OCI-M2 (cell line): ENCODE measurements around the gene ELP1.
"Not testable (repeated sequence)": the region's sequence is repeated elsewhere in the genome, so short reads cannot be mapped to it uniquely, and the experiment has no call there.

Source experiments
- DNase-seq: peaks from one replicate; lab custom pipeline; 2025; ENCODE audit not compliant: unreplicated experiment; lab: John Stamatoyannopoulos, UW

Gene ELP1

DNA sequence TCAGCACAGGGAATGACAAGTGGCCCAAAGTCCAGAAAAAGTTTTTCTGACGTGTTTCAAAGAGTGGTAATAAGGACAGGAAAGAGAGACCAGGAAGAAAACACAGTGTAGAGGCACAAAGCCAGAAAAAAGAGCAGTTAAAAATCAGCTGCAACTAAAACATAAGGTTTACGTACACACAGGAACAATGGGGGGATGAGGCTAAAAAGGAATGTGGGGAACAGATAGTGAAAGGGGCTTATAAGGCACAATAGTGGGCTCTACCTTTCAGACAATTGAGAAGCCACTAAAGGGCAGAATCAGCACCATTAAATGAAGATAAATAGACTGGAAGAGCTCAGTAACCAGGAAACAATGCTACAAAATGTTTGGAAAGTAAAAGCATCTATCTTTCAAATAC, 5.5 kb downstream of the ELP1 start:
- no peak for DNase-seq

GRCh38 chr9:108924466-108924865, 9.5 kb downstream of the ELP1 start:
- DNase-seq, result no peak

GRCh38 chr9:108921200-108921599, 12.7 kb downstream of the ELP1 start:
- DNase-seq, result no peak

DNA sequence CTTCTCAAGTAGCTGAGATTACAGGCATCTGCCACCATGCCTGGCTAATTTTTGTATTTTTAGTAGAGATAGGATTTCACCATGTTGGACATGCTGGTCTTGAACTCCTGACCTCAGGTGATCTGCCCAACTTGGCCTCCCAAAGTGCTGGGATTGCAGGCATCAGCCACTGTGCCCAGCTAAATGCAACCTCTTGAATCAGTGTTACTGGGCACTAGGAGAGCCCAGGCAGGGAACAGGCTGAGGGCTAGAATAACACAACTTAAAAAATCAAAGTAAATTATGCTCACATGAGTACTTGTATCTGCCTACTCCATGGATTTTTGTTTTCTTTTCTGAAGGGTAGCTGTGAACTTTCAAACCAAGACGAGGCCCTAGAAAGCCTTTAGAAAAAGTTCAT, 13.5 kb downstream of the ELP1 start:
- not testable (repeated sequence) for DNase-seq

GRCh38 chr9:108919517-108919916, 14.4 kb downstream of the ELP1 start:
- no peak for DNase-seq

DNA sequence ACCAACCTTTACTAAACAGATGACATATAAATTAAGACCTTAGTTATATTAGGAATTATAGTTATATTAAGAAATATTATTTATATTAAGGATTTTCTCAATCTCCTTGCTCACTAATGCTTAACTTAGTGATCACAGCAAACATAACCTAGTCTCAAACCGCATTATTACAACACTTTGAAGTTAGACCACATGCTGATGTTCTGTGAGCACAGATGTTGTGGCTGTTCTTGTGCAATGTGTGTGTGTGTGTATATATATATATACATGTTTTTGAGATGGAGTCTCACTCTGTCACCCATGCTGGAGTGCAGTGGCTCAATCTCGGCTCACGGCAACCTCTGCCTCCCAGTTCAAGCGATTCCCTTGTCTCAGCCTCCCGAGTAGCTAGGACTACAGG, 20.5 kb downstream of the ELP1 start:
- no peak for DNase-seq

DNA sequence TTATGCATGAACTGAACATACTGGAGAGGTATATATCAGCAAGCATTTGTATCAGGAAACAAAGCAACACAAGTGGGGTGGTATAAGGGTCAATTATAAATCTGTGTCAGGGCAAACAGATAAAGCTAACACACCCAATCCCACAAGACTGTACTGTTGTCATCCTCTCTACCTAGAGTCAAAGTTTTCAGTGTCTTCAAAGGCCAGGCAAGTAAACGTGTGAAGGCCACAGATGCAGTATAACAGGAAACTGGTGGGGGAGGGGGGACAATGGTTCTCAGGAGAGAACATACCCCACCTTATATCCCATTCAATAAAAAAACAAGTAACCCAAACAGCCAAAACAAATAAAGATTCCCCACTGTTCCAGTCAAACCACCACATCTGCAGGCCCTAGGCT, 22.1 kb downstream of the ELP1 start:
- no peak for DNase-seq

GRCh38 chr9:108910914-108911313, 23.0 kb downstream of the ELP1 start:
- DNase-seq, result no peak

- DNase-seq, result no peak
These were observed 23.5 kb downstream of the ELP1 start for GRCh38 chr9:108910402-108910801.

DNA sequence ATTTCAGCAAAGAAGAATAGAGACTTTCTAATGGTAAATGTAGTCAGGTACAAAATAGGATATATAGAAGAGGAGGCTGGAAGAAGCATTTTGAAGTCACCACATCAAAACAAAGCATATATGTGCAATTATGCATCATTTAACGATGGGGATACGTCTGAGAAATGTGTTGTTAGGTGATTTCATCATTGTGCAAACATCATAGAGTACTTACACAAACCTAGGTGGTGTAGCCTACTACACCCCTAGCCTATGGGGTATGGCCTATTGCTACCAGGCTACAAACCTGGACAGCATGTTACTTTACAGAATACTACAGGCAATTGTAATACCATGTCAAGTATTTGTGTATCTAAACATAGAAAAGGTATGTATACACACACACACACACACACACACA, 28.4 kb downstream of the ELP1 start:
- no peak for DNase-seq

DNA sequence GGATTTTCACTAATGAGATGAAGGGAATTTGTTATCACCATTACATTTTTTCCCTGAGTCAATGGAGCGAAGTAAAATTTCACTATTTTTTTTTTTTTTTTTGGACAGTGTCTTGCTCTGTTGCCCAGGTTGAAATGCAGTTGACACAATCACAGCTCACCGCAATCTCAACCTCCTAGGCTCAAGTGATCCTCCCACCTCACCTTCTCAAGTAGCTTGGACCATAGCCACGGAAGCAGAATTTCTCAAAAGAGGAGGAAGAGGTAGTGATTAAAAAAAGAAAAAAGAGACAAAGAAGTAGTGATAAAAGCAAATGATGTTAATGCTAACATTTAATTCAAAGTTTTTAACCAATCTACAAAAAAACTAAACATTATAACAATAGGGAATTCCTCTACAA, 29.8 kb downstream of the ELP1 start:
- no peak for DNase-seq

DNA sequence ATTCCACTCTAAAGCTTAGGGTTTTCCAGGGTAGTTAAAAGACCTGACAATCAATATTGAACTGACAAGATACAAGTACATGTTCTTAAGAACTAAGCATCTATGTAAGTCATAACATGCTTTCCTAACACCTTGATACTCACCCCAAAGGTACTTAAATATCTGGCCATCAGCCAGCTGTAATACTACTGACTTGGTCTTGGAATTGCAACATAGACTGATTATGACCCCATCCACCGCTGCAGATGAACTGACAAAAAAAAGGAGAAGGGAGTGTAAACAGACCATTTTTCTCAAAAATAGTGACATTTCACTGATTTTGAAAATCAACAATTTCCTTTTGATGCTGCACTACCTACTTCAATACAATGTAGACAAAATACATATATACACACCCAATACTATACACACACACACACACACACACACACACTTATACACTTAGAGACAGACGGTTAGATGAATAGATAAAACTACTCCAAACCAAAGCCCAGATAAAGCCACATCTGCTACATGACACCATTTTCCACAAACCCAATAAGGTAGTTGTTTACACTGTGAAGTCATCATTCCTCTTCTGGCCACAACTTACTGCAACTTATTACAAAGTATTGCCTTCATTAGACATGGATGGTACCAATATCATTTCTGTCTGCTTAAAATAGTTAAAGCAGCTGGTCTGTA, 30.4 kb downstream of the ELP1 start:
- no peak for DNase-seq

GRCh38 chr9:108900176-108900575, 33.7 kb downstream of the ELP1 start:
- no peak for DNase-seq

DNA sequence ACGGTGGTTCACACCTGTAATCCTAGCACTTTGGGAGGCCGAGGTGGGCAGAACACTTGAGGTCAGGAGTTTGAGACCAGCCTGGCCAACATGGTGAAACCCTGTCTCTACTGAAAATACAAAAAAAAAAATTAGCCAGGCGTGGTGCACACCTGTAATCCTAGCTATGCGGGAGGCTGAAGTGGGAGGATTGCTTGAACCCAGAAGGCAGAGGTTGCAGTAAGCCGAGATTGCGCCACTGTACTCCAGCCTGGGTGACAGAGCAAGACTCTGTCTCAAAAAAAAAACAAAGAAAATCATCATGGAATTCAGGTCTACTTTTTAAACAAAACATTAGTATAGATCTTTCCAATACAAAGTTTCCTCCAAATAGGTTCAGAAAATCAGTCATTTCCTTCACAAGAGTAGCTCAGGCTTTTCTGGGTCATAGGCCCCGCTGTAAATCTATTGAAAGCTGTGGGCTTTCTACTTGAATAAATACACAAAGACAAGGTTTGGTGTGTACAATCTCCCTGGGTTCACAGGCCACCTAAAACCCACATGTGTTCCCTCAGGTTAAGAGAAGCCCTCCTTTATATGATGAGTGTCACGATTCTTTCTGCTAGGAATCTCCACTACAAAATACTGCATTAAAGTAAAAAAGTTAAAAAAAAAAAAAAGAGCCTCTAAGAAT, 34.8 kb downstream of the ELP1 start:
- not testable (repeated sequence) for DNase-seq

GRCh38 chr9:108897324-108898096, 36.4 kb downstream of the ELP1 start:
- DNase-seq, result no peak

- no peak for DNase-seq
These were observed 39.5 kb downstream of the ELP1 start for GRCh38 chr9:108894225-108894997.

DNA sequence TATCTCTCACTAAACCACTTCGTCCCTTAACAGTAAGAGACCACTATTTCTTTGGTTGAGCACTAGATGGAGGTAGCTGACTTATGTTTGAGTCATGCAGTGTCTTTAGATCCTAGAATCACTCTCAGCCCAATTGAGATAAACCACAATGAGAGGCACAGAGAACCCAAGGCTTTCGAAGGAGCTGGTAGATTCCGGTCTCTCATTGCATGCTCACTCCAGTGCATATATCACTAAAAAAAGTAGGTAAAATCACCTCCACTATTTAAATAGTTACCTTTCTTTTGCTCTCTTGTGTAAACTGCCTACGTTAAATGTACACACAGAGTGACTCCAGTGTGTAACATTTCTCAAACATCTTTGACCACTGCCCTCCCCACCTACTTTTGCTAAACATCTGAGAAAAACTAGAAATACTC, 44.3 kb downstream of the ELP1 start:
- no peak for DNase-seq

DNA sequence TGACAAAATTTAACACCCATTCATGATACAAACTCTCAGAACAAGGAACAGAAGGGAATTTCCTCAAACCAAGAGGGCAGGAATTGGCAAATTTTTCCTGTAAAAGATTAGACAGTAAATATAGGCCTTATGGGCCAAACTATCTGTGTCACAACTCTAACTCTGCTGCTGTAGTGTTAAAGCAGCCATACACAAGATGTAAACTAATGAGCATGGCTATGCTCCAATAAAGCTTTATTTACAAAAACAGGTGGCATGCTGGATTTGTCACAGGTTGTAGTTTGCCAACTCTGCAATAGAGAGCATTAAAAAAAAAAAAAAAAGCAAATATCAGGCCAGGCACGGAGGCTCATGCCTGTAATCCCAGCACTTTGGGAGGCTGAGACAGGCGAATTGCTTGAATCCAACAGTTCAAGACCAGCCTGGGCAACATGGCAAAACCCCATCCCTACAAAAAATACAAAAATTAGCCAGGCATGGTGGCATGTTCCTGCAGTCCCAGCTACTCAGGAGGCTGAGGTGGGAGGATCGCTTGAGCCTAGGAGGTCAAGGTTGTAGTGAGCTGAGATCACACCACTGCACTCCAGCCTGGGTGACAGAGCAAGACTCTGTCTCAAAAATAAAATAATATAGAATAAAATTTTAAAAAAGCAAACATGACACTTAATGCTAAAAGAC, 47.2 kb downstream of the ELP1 start:
- not testable (repeated sequence) for DNase-seq

DNA sequence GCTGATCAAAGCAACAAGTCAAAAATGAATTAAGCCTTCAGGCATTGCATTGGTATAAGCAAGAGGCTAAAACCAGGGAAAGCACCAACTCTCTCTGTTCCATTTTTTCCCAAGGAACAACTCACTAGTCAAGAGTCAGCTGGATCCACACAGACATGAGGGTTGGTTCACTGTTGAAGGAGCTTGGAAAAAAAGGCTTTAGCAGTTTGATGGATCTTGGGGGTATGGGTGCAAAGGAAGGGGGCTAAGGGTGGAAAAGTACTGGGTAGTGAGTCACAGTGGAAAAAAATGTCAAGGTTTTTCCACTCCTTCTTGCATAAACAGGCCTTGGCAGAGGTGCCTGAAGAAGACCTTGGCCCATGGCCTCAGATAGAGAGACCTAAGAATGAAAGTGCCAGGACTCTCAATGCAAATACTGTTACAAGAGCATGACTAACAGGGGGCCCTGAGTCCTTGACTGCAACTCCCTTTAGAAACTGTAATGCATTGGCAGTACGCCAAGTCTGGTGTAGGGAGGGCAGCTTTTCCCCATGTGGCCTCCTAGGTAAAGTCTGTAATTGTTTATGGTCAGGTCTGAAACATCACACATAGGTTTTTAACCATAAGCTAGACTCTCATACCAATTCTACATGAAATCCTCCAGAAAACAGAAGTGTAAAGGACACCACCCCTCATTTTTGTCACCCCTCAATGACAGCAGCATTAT, 48.1 kb downstream of the ELP1 start:
- DNase-seq, result no peak

DNA sequence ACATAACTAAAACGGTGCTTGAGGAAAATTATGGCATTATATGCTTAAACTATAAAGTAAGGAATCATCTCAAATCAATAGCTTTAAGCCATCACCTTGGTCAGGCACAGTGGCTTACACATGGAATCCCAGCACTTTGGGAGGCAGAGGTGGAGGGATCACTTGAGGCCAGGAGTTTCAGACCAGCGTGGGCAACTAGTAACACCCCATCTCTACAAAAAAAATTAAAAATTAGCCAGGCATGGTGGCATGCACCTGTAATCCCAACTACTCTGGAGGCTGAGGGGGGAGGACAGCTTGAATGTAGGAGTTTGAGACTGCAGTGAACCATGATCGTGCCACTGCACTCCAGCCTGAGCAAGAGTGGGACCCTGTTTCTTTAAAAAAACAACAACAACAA, 49.2 kb downstream of the ELP1 start:
- DNase-seq, result no peak
